GM23338 (cell line): ENCODE results near the gene NUFIP2. TPM values are rescaled to one million over a fixed set of nuclear protein-coding genes. Genes with fewer than 3 reads are reported as not detected.

Source experiments
- ATAC-seq: fragments of 200-7000 bp; cut with Tn5 transposase; 3 replicates; pipeline ENCODE4 v1.9.1; 2020
- DNase-seq: peaks from one replicate; pipeline ENCODE4 v3.0.0-alpha.2; 2015; ENCODE audit warnings: low spot score
- H2AFZ ChIP-seq: fragments of 200-600 bp; sonication (generic); 2 replicates; pipeline ENCODE4 v1.8.0; 2016; ENCODE audit warnings: antibody characterized with exemption, mild to moderate bottlenecking, moderate library complexity
- H3F3A ChIP-seq: fragments of 200-600 bp; sonication (generic); replicated peaks from 2 replicates; pipeline ENCODE4 v1.8.0; 2017; ENCODE audit warnings: antibody characterized with exemption, mixed run types, low read depth
- H3K27ac ChIP-seq: fragments of 200-600 bp; sonication (generic); 2 replicates; pipeline ENCODE4 v1.6.1; 2016; ENCODE audit warnings: low read depth
- H3K27me3 ChIP-seq: fragments of 200-600 bp; sonication (generic); 2 replicates; pipeline ENCODE4 v1.8.0; 2016; ENCODE audit warnings: mild to moderate bottlenecking, mixed run types, moderate library complexity; ENCODE audit not compliant: insufficient read depth
- H3K36me3 ChIP-seq: fragments of 200-600 bp; sonication (generic); 2 replicates; pipeline ENCODE4 v1.8.0; 2016; ENCODE audit warnings: mild to moderate bottlenecking; ENCODE audit not compliant: insufficient read depth
- H3K4me1 ChIP-seq: fragments of 200-600 bp; sonication (generic); 2 replicates; pipeline ENCODE4 v1.8.0; 2016; ENCODE audit warnings: mild to moderate bottlenecking, moderate library complexity; ENCODE audit not compliant: insufficient read depth
- H3K4me2 ChIP-seq: fragments of 200-600 bp; sonication (generic); 2 replicates; pipeline ENCODE4 v1.7.1; 2017; ENCODE audit warnings: mixed run types
- H3K4me3 ChIP-seq: fragments of 200-600 bp; sonication (generic); 2 replicates; pipeline ENCODE4 v1.6.1; 2016; ENCODE audit warnings: mixed run types
- H3K79me2 ChIP-seq: fragments of 200-600 bp; sonication (generic); replicated peaks from 2 replicates; pipeline ENCODE4 v1.8.0; 2017; ENCODE audit warnings: mild to moderate bottlenecking; ENCODE audit not compliant: insufficient read depth
- H3K9me2 ChIP-seq: fragments of 200-600 bp; sonication (generic); 2 replicates; pipeline ENCODE4 v1.8.0; 2017; ENCODE audit not compliant: insufficient read depth
- H4K20me1 ChIP-seq: fragments of 200-600 bp; sonication (generic); replicated peaks from 2 replicates; pipeline ENCODE4 v1.8.0; 2017; ENCODE audit warnings: mild to moderate bottlenecking; ENCODE audit not compliant: insufficient read depth
- H3K27ac Mint-ChIP-seq: 2 replicates; pipeline ENCODE4 v1.8.0; 2020; ENCODE audit warnings: inconsistent platforms, mild to moderate bottlenecking, moderate library complexity, mixed read lengths
- H3K27me3 Mint-ChIP-seq: 3 replicates; pipeline ENCODE4 v1.8.0; 2022; ENCODE audit warnings: low read depth, mild to moderate bottlenecking, moderate library complexity, mixed read lengths, inconsistent platforms; ENCODE audit not compliant: insufficient read depth, poor library complexity
- H3K36me3 Mint-ChIP-seq: 3 replicates; pipeline ENCODE4 v1.8.0; 2021; ENCODE audit warnings: low read depth, mild to moderate bottlenecking, inconsistent platforms, moderate library complexity, mixed read lengths
- H3K4me1 Mint-ChIP-seq: 3 replicates; pipeline ENCODE4 v1.8.0; 2020; ENCODE audit warnings: mild to moderate bottlenecking, inconsistent platforms, mixed read lengths
- H3K4me3 Mint-ChIP-seq: 3 replicates; pipeline ENCODE4 v1.8.0; 2021; ENCODE audit warnings: moderate library complexity, mild to moderate bottlenecking, inconsistent platforms, mixed read lengths
- H3K9me3 Mint-ChIP-seq: 3 replicates; pipeline ENCODE4 v1.8.0; 2020; ENCODE audit warnings: moderate library complexity, mild to moderate bottlenecking, inconsistent platforms, mixed read lengths
- CREB1 ChIP-seq: fragments of 250-450 bp; sonication (Bioruptor Pico); IDR thresholded peaks from 2 replicates; pipeline ENCODE4 v1.5.0; 2020; ENCODE audit warnings: low read depth, mild to moderate bottlenecking, moderate library complexity
- CTCF ChIP-seq, 2 experiments: fragments of 200-600 bp in 1 of 2; sonication (generic) in 1 of 2; conservative IDR thresholded peaks; 2 replicates each; pipeline versions ENCODE4 v1.5.1 to v1.6.1; 2016 to 2017; ENCODE audit warnings: antibody characterized with exemption in 2 of 2, low read depth in 2 of 2, mild to moderate bottlenecking in 2 of 2, moderate library complexity in 1 of 2
- EZH2 ChIP-seq: fragments of 200-600 bp; sonication (generic); IDR thresholded peaks from one replicate; pipeline ENCODE4 v1.8.0; 2017; ENCODE audit warnings: antibody characterized with exemption, mild to moderate bottlenecking, low read depth; ENCODE audit not compliant: unreplicated experiment
- EZH2phosphoT487 ChIP-seq: fragments of 200-600 bp; sonication (generic); IDR thresholded peaks from one replicate; pipeline ENCODE4 v1.8.1; 2018; ENCODE audit warnings: antibody characterized with exemption; ENCODE audit not compliant: unreplicated experiment
- JUNB ChIP-seq: IDR thresholded peaks from one replicate; pipeline ENCODE4 v1.6.1; 2016; ENCODE audit warnings: antibody characterized with exemption; ENCODE audit not compliant: unreplicated experiment
- NANOG ChIP-seq: IDR thresholded peaks from 2 replicates; pipeline ENCODE4 v1.6.1; 2016; ENCODE audit warnings: antibody characterized with exemption, borderline replicate concordance
- POLR2AphosphoS5 ChIP-seq: IDR thresholded peaks from 2 replicates; pipeline ENCODE4 v1.6.1; 2016; ENCODE audit warnings: antibody characterized with exemption, low read depth
- STAT1 ChIP-seq: IDR thresholded peaks from one replicate; pipeline ENCODE4 v1.6.1; 2016; ENCODE audit warnings: antibody characterized with exemption; ENCODE audit not compliant: unreplicated experiment
- ZNF114 ChIP-seq: fragments of 250-450 bp; sonication (Bioruptor Pico); IDR thresholded peaks from 2 replicates; pipeline ENCODE4 v1.5.0; 2020; ENCODE audit warnings: mild to moderate bottlenecking, moderate library complexity
- ZNF331 ChIP-seq: fragments of 250-450 bp; sonication (Bioruptor Pico); IDR thresholded peaks from 2 replicates; pipeline ENCODE4 v1.5.0; 2020; ENCODE audit warnings: low read depth, mild to moderate bottlenecking, moderate library complexity
- polyA plus RNA-seq: library from polyadenylated mRNA; unstranded; fragments of >200 nt; fragmentation: Nextera tagmentation; extraction: Ambion mirVana; gene quantifications from 2 replicates; pipeline ENCODE4 v1.2.1, GENCODE V29; 2016
- total RNA-seq: library from RNA; depleted of rRNA; stranded (reverse); fragments of >200 nt; shearing (Covaris generic); gene quantifications from 2 replicates; pipeline ENCODE4 v1.2.3, GENCODE V29; 2014
- TF ChIP-seq, protein P1 (sequence below): IDR thresholded peaks from one replicate; pipeline ENCODE4 v1.6.1; 2018; ENCODE audit warnings: antibody characterized with exemption; ENCODE audit not compliant: unreplicated experiment
- TF ChIP-seq, protein P2 (sequence below): IDR thresholded peaks from 2 replicates; pipeline ENCODE4 v1.6.1; 2016; ENCODE audit warnings: antibody characterized with exemption
- TF ChIP-seq, protein P3 (sequence below): fragments of 250-450 bp; sonication (Bioruptor Pico); IDR thresholded peaks from 2 replicates; pipeline ENCODE4 v1.5.0; 2020; ENCODE audit warnings: mild to moderate bottlenecking, moderate library complexity

The NUFIP2 gene
- total and polyA plus RNA-seq, 2 experiments from 2014 or later, result 22.2 to 88.5 TPM

- H3K36me3 Mint-ChIP-seq, result no peaks in the 10 kb centered on the region
- Histone ChIP-seq H3K27ac (no peak within 1 kb of the TSS), H3K9me2 (no peaks in the 10 kb centered on the region; the same call in 1 of the 2 replicates), H3K4me2 (no peak within 1 kb of the TSS), H3K4me3 (no peak within 1 kb of the TSS), H3K4me1 (peaks cover 2% of the 10 kb centered on the region; the same call in 1 of the 2 replicates), H3K36me3 (no peaks in the 10 kb centered on the region), H4K20me1 (0 out of 2 replicates have a peak, but pooled peaks cover 2% of the 10 kb centered on the region), H2AFZ (no peak within 1 kb of the TSS), H3K79me2 (no peaks in the 10 kb centered on the region), H3K27me3 (no peaks in the 10 kb centered on the region), H3F3A (no peaks in the 10 kb centered on the region)
- no peak for DNase-seq
- no peak within 1 kb of the TSS; the same call in 2 of the 3 replicates for H3K4me3 Mint-ChIP-seq
- no peaks in the 10 kb centered on the region for H3K9me3 Mint-ChIP-seq
- H3K27me3 Mint-ChIP-seq, result no peaks in the 10 kb centered on the region
- ATAC-seq, result peak; percentile 56
- H3K27ac Mint-ChIP-seq, result no peak within 1 kb of the TSS
- no peak for TF ChIP-seq CTCF (conservative IDR thresholded peaks at IDR 0.05; ENCODE audit: low read depth in 2 of 2)
- TF ChIP-seq JUNB, result no peak
- TF ChIP-seq ZNF331, result no peak
- TF ChIP-seq STAT1, result no peak
- TF ChIP-seq EZH2, result no peak
- TF ChIP-seq EZH2phosphoT487, result no peak
- no peak for TF ChIP-seq CREB1 (CRISPR knock-in tag)
- TF ChIP-seq, protein P1, sequence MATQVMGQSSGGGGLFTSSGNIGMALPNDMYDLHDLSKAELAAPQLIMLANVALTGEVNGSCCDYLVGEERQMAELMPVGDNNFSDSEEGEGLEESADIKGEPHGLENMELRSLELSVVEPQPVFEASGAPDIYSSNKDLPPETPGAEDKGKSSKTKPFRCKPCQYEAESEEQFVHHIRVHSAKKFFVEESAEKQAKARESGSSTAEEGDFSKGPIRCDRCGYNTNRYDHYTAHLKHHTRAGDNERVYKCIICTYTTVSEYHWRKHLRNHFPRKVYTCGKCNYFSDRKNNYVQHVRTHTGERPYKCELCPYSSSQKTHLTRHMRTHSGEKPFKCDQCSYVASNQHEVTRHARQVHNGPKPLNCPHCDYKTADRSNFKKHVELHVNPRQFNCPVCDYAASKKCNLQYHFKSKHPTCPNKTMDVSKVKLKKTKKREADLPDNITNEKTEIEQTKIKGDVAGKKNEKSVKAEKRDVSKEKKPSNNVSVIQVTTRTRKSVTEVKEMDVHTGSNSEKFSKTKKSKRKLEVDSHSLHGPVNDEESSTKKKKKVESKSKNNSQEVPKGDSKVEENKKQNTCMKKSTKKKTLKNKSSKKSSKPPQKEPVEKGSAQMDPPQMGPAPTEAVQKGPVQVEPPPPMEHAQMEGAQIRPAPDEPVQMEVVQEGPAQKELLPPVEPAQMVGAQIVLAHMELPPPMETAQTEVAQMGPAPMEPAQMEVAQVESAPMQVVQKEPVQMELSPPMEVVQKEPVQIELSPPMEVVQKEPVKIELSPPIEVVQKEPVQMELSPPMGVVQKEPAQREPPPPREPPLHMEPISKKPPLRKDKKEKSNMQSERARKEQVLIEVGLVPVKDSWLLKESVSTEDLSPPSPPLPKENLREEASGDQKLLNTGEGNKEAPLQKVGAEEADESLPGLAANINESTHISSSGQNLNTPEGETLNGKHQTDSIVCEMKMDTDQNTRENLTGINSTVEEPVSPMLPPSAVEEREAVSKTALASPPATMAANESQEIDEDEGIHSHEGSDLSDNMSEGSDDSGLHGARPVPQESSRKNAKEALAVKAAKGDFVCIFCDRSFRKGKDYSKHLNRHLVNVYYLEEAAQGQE, result no peak
- TF ChIP-seq, protein P2, sequence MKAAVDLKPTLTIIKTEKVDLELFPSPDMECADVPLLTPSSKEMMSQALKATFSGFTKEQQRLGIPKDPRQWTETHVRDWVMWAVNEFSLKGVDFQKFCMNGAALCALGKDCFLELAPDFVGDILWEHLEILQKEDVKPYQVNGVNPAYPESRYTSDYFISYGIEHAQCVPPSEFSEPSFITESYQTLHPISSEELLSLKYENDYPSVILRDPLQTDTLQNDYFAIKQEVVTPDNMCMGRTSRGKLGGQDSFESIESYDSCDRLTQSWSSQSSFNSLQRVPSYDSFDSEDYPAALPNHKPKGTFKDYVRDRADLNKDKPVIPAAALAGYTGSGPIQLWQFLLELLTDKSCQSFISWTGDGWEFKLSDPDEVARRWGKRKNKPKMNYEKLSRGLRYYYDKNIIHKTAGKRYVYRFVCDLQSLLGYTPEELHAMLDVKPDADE, result no peak
- TF ChIP-seq ZNF114, result no peak
- TF ChIP-seq, protein P3, sequence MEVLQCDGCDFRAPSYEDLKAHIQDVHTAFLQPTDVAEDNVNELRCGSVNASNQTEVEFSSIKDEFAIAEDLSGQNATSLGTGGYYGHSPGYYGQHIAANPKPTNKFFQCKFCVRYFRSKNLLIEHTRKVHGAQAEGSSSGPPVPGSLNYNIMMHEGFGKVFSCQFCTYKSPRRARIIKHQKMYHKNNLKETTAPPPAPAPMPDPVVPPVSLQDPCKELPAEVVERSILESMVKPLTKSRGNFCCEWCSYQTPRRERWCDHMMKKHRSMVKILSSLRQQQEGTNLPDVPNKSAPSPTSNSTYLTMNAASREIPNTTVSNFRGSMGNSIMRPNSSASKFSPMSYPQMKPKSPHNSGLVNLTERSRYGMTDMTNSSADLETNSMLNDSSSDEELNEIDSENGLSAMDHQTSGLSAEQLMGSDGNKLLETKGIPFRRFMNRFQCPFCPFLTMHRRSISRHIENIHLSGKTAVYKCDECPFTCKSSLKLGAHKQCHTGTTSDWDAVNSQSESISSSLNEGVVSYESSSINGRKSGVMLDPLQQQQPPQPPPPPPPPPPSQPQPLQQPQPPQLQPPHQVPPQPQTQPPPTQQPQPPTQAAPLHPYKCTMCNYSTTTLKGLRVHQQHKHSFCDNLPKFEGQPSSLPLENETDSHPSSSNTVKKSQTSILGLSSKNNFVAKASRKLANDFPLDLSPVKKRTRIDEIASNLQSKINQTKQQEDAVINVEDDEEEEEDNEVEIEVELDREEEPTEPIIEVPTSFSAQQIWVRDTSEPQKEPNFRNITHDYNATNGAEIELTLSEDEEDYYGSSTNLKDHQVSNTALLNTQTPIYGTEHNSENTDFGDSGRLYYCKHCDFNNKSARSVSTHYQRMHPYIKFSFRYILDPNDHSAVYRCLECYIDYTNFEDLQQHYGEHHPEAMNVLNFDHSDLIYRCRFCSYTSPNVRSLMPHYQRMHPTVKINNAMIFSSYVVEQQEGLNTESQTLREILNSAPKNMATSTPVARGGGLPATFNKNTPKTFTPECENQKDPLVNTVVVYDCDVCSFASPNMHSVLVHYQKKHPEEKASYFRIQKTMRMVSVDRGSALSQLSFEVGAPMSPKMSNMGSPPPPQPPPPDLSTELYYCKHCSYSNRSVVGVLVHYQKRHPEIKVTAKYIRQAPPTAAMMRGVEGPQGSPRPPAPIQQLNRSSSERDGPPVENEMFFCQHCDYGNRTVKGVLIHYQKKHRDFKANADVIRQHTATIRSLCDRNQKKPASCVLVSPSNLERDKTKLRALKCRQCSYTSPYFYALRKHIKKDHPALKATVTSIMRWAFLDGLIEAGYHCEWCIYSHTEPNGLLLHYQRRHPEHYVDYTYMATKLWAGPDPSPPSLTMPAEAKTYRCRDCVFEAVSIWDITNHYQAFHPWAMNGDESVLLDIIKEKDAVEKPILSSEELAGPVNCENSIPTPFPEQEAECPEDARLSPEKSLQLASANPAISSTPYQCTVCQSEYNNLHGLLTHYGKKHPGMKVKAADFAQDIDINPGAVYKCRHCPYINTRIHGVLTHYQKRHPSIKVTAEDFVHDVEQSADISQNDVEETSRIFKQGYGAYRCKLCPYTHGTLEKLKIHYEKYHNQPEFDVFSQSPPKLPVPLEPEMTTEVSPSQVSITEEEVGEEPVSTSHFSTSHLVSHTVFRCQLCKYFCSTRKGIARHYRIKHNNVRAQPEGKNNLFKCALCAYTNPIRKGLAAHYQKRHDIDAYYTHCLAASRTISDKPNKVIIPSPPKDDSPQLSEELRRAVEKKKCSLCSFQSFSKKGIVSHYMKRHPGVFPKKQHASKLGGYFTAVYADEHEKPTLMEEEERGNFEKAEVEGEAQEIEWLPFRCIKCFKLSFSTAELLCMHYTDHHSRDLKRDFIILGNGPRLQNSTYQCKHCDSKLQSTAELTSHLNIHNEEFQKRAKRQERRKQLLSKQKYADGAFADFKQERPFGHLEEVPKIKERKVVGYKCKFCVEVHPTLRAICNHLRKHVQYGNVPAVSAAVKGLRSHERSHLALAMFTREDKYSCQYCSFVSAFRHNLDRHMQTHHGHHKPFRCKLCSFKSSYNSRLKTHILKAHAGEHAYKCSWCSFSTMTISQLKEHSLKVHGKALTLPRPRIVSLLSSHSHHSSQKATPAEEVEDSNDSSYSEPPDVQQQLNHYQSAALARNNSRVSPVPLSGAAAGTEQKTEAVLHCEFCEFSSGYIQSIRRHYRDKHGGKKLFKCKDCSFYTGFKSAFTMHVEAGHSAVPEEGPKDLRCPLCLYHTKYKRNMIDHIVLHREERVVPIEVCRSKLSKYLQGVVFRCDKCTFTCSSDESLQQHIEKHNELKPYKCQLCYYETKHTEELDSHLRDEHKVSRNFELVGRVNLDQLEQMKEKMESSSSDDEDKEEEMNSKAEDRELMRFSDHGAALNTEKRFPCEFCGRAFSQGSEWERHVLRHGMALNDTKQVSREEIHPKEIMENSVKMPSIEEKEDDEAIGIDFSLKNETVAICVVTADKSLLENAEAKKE (CRISPR knock-in tag), result no peak
- no peak for TF ChIP-seq NANOG
- TF ChIP-seq POLR2AphosphoS5, result no peak
- peaks cover 7% of the 10 kb centered on the region for H3K4me1 Mint-ChIP-seq
These were observed 47.3 kb downstream of the NUFIP2 start, which contains the start of gene CRYBA1 for GRCh38 chr17:29246628-29247027. CRYBA1 (plus strand) TSS chr17:29246859; CDS start chr17:29246864, 5 bp downstream.
